ENCODE measurements around the gene TUBB1.
"Not testable (repeated sequence)": the region's sequence is repeated elsewhere in the genome, so short reads cannot be mapped to it uniquely, and the experiment has no call there.

- not testable (repeated sequence) for TF ChIP-seq EZH2 (IDR thresholded peaks at IDR 0.05); FOXP2 (optimal IDR thresholded peaks at IDR 0.05; ENCODE audit: control extremely low read depth, extremely low read length, insufficient read depth)
These were observed 7.4 kb upstream of the TUBB1 start for GRCh38 chr20:59011874-59012157.
